Activated CD8-positive, alpha-beta T cell treated with anti-CD3 and anti-CD28 coated beads, Interleukin-2, amount 10 ng/mL, durations not matched to agents 7 days and 5 days (primary cell): ENCODE data around the gene MAGEE2. TPM values are rescaled to one million over a fixed set of nuclear protein-coding genes. Genes with fewer than 3 reads are reported as not detected.
"Not testable (repeated sequence)": the region's sequence is repeated elsewhere in the genome, so short reads cannot be mapped to it uniquely, and the experiment has no call there.

ENCODE experiments used
- ATAC-seq: fragments of 150-1000 bp; cut with Tn5 transposase; one replicate; pipeline ENCODE4 v1.10.0; 2021; ENCODE audit warnings: moderate library complexity
- CTCF ChIA-PET: fragments of 350-600 bp; sonication (Branson Sonifier 250); formaldehyde crosslinking; loops from one replicate; lab custom pipeline; 2021; ENCODE audit warnings: antibody characterized with exemption; lab: Charles Lee
- POLR2A ChIA-PET: fragments of 350-600 bp; sonication (Branson Sonifier 250); formaldehyde crosslinking; loops from one replicate; lab custom pipeline; 2021; ENCODE audit warnings: antibody characterized with exemption; lab: Charles Lee
- DNase-seq: peaks from one replicate; pipeline ENCODE4 v3.0.0-alpha.2; 2020
- H3K27ac Mint-ChIP-seq: one replicate; pipeline ENCODE4 v1.8.0; 2021; ENCODE audit warnings: mild to moderate bottlenecking, mixed read lengths
- H3K27me3 Mint-ChIP-seq: one replicate; pipeline ENCODE4 v1.8.0; 2021; ENCODE audit warnings: low read depth, mixed read lengths
- H3K36me3 Mint-ChIP-seq: one replicate; pipeline ENCODE4 v1.8.0; 2021; ENCODE audit warnings: low read depth, mixed read lengths
- H3K4me1 Mint-ChIP-seq: one replicate; pipeline ENCODE4 v1.8.0; 2021; ENCODE audit warnings: low read depth, mixed read lengths
- H3K4me3 Mint-ChIP-seq: one replicate; pipeline ENCODE4 v1.8.0; 2021; ENCODE audit warnings: mild to moderate bottlenecking, mixed read lengths
- H3K9me3 Mint-ChIP-seq: one replicate; pipeline ENCODE4 v1.8.0; 2022; ENCODE audit warnings: mixed read lengths; ENCODE audit not compliant: insufficient read depth
- total RNA-seq, 2 experiments: library from RNA; stranded (reverse); gene quantifications; one replicate each; pipeline ENCODE4 v1.2.3, GENCODE V29; 2021

MAGEE2 gene
- not detected for total RNA-seq

GRCh38 chrX:75784680-75785491 lies at the start of gene MAGEE2:
MAGEE2 (minus strand) TSS chrX:75785254; CDS start chrX:75785051, 203 bp downstream.
- Mint-ChIP-seq H3K27ac (no peak within 1 kb of the TSS), H3K4me3 (peak within 1 kb of the TSS; percentile 48), H3K4me1 (no peaks in the 10 kb centered on the region), H3K36me3 (no peaks in the 10 kb centered on the region), H3K9me3 (no peaks in the 10 kb centered on the region), H3K27me3 (peaks cover 4% of the 10 kb centered on the region)
- POLR2A ChIA-PET: no interaction called here
- ATAC-seq (no peak), DNase-seq (no peak)
- CTCF ChIA-PET: no interaction called here

- Mint-ChIP-seq H3K9me3 (no peaks in the 10 kb centered on the region), H3K4me1 (no peaks in the 10 kb centered on the region), H3K27me3 (peaks cover 4% of the 10 kb centered on the region), H3K36me3 (no peaks in the 10 kb centered on the region), H3K27ac (no peak overlapping the region), H3K4me3 (no peak overlapping the region)
- ChIA-PET POLR2A (no interaction called here), CTCF (no interaction called here)
- no peak for ATAC-seq
- DNase-seq: no peak
Measured at GRCh38 chrX:75786290-75786689, 1.2 kb upstream of the MAGEE2 start.

- H3K36me3 Mint-ChIP-seq: no peaks in the 10 kb centered on the region
- ChIA-PET POLR2A (no interaction called here), CTCF (no interaction called here)
- H3K4me1 Mint-ChIP-seq: no peaks in the 10 kb centered on the region
- peaks cover 4% of the 10 kb centered on the region for H3K27me3 Mint-ChIP-seq
- no peak overlapping the region for H3K27ac Mint-ChIP-seq
- no peaks in the 10 kb centered on the region for H3K9me3 Mint-ChIP-seq
- no peak overlapping the region for H3K4me3 Mint-ChIP-seq
- no peak for ATAC-seq
- DNase-seq: no peak
Measured at GRCh38 chrX:75781611-75782010, 3.4 kb downstream of the MAGEE2 start.

GRCh38 chrX:75768063-75768462 lies 17.0 kb downstream of the MAGEE2 start:
- H3K27me3 Mint-ChIP-seq, H3K9me3 Mint-ChIP-seq, H3K27ac Mint-ChIP-seq, POLR2A ChIA-PET, H3K4me1 Mint-ChIP-seq, H3K36me3 Mint-ChIP-seq, H3K4me3 Mint-ChIP-seq, CTCF ChIA-PET, ATAC-seq, DNase-seq: not testable (repeated sequence)

- H3K4me3 Mint-ChIP-seq: no peak overlapping the region
Measured at GRCh38 chrX:75748431-75748830, 36.6 kb downstream of the MAGEE2 start.

GRCh38 chrX:75746891-75747639 lies 38.0 kb downstream of the MAGEE2 start:
- Mint-ChIP-seq H3K4me3 (no peak overlapping the region), H3K27me3 (peaks cover 11% of the 10 kb centered on the region), H3K27ac (no peak overlapping the region), H3K4me1 (peaks cover 3% of the 10 kb centered on the region), H3K36me3 (no peaks in the 10 kb centered on the region), H3K9me3 (peaks cover 8% of the 10 kb centered on the region)
- DNase-seq: peak; percentile 21
- ChIA-PET CTCF (no interaction called here), POLR2A (no interaction called here)
- ATAC-seq: no peak

More at GRCh38 chrX:75748431-75748830, 36.6 kb downstream of the MAGEE2 start:
- peaks cover 3% of the 10 kb centered on the region for H3K4me1 Mint-ChIP-seq
- POLR2A ChIA-PET: no interaction called here
- H3K36me3 Mint-ChIP-seq: no peaks in the 10 kb centered on the region
- peaks cover 3% of the 10 kb centered on the region for H3K9me3 Mint-ChIP-seq
- ATAC-seq (no peak), DNase-seq (no peak)
- CTCF ChIA-PET: no interaction called here
- peaks cover 11% of the 10 kb centered on the region for H3K27me3 Mint-ChIP-seq
- no peak overlapping the region for H3K27ac Mint-ChIP-seq
